Cerebellar nuclear complex (tissue), 1 donor: Measurements from ENCODE around the gene MAGEA9B.
A peak's percentile ranks its signal among the peaks of the same experiment; 100 is the strongest.
"Not testable (repeated sequence)": the region's sequence is repeated elsewhere in the genome, so short reads cannot be mapped to it uniquely, and the experiment has no call there.

ENCODE experiments used
- DNase-seq, 2 experiments: peaks; one replicate each; lab custom pipeline; 2025; lab: John Stamatoyannopoulos, UW

The MAGEA9B gene

DNA sequence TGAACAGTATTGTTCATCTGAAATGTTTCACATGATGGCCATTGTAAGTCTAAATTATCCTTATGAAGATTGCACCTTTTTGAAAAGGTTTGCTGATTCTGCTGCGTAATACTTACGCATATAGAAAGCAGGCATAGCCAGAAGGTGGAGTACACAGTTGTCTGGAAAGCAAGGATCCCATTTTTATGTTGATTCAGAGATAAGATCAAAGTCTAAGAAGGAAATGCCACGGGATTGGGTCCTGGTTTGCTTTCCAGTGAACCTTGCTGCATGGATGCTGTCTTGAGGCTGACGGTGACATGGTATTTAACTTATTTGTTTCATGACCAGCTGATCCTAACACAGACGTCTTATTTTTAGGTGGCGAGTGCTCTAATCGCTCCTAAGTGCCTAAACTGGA, 15.5 kb downstream of the MAGEA9B start:
- DNase-seq = no peak

GRCh38 chrX:149570668-149571067, 16.6 kb downstream of the MAGEA9B start:
- DNase-seq = no peak

DNA sequence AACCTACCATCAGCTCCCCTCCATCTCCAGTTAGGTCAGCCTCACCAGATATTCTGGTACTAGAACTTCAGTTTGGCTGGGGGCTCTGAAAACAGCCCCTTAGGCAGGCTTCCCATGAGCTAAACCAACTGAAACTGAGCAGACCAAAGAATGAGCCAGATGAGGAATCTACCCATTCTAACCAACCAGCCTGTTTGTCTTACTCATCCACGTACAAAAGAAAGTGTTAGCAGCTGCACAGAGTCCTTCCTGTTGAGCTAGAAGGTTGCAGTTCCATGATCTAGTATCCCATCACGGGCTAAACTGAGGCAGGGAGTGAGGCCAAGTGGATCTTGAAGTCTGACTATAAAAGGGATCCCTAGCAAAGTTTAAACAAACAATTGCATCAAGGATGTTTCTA, 17.5 kb downstream of the MAGEA9B start:
- DNase-seq = no peak

GRCh38 chrX:149568701-149569296, 18.5 kb downstream of the MAGEA9B start:
- DNase-seq = no peak

DNA sequence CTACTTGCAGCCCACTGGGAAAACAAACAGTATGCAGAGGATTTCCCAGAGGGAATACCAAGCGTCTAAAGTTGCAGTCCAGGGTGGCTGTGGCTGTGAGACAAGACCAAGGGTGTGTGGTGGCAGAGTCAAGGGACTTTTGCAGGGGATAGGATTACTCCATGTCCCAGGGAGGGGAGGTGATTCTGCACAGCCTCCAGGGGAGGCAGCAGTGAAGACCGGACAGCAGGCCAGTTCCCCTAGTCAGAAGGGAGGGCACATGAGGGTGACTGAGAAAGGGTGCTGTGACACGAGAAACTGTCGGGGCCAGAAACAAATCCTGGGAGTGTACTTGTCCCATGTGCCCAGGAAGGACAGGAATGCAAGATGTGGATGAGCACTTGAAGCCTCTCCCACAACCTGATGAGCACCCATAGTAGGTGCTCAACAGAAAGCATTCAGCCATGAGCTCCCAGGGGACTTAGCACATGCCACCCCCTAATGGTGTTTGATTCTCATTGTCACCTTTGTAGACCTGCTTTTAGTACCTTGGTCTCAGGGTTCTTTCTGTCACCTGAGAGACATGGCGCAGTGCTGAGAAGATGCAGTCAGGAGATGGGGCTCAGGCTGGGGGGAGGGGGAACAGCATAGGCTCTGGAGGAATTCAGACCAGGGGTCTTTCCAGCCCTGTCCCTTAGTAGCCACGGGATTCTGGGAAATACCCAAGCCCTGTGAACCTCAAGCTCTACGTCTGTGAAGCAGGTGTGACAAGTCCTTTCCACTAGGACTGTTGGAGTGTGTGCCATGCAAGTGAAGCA, 19.4 kb downstream of the MAGEA9B start:
- no peak for DNase-seq

- no peak for DNase-seq
Observed at GRCh38 chrX:149563359-149563758, 23.9 kb downstream of the MAGEA9B start.

DNA sequence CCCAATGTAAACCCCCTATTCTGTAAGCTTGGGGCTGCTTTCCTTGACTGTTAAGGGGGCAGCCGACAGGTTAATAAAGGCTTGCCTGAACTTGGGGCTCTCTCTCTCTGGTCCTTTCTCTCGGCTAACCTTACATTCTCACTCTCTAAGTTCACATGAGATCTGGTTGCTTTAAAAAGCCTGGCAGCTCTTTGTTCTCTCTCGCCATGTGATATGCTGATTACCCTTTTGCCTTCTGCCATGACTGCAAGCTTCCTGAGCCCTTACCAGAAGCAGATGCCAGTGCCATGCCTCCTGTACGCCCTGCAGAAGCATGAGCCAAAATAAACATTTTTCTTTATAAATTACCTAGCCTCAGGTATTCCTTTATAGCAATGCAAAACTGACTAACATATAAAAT, 32.0 kb downstream of the MAGEA9B start:
- DNase-seq = not testable (repeated sequence)

DNA sequence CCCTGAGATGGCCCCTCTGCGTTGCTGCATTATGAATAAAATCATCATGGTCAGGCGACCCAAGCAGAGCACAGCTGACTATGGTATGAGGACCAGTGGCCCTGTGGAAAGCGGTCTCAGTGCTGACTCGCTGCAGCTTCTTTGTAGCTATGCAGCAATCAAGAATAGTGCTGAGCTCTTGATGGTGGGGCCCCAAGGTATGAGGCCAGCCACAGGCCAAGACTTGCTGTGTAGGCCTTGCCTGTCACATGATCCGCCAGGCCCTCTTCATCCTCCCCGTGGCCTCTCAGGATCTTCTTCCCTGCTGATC, 35.4 kb downstream of the MAGEA9B start:
- DNase-seq = not testable (repeated sequence)

- not testable (repeated sequence) for DNase-seq
Observed at GRCh38 chrX:149551245-149551938, 35.9 kb downstream of the MAGEA9B start.

- DNase-seq = not testable (repeated sequence)
Observed at GRCh38 chrX:149550454-149550853, 36.8 kb downstream of the MAGEA9B start.

DNA sequence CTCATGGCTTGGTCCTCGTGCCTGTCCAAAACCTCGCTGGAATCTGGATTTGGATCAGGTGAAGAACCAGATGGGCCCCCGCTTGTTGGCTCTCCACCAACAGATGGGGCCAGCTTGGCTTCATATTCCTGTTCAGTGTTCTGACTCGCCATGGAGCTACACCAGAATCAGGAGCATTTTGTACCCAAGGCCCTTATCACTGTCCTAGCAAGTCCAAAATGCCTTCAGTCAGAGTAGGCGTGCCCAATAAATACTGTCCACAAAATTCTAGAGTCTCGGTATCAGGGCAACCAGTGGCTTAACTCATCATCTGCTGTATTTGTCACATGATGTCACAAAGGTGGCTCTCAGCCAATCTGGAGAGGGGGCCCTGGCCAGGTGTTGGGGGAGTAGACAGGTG, 37.6 kb downstream of the MAGEA9B start, which contains the start of gene HSFX3:
Gene HSFX3, minus strand, starts transcription at position 224 of the 400 bp plus-strand sequence. Its CDS starts 72 bp downstream, at position 152.
- not testable (repeated sequence) for DNase-seq

DNA sequence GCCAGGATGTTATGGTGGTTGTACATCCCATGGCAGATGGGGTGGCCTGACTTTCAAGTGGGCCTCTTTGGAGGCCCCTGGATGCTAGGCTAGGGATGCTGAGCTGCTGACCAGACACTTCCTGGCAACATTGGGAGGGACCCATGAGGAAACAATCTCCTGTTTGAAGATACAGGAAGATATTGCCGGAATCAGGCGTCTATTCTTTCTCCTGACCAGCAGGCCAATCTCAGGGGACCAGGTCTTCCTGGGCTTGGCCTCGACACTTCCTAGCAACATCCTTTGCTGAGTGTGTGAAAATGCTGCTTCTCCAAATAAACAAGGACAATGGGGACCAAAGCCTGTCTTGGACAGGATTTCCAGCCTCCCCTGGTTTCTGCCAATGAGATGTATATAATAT, 39.5 kb downstream of the MAGEA9B start:
- DNase-seq = not testable (repeated sequence)

DNA sequence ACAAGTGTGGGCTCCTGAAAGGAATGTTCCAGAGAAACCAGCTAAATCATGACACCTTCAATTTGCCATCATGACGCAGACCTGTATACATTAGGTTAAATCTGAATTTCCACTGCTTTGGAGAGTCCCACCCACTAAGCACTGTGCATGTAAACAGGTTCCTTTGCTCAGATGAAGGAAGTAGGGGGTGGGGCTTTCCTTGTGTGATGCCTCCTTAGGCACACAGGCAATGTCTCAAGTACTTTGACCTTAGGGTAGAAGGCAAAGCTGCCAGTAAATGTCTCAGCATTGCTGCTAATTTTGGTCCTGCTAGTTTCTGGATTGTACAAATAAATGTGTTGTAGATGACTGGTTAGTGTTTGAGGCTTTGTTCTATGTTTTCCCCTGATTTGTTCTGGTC, 40.3 kb downstream of the MAGEA9B start:
- not testable (repeated sequence) for DNase-seq

- DNase-seq = not testable (repeated sequence)
Observed at GRCh38 chrX:149545545-149546543, 41.4 kb downstream of the MAGEA9B start.

DNA sequence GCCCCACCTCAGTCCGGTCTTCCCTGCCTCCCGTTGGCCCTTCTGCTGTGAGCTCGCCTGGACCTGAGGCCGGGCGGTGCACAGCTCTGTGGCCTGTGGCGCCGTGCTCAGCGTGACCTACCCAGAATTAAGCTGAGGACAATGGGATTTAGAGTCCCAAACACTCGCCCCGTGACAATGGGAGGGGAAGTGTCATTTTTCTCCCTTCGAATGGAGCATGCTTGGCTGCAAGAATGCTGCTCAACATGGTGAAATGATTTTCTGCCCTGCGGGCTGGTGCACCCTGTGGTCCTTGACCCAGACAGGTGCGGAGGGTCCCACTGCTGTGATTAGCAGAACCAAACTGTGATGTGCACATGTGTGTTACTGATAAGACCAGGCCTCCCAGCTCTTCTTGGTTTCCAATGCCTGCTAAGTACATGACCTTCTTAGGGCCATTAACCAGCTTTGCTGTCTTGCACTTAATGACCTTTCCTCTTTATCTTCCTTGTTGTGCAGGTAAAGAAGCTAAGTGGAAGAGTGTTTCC, 45.7 kb downstream of the MAGEA9B start:
- no peak for DNase-seq

DNA sequence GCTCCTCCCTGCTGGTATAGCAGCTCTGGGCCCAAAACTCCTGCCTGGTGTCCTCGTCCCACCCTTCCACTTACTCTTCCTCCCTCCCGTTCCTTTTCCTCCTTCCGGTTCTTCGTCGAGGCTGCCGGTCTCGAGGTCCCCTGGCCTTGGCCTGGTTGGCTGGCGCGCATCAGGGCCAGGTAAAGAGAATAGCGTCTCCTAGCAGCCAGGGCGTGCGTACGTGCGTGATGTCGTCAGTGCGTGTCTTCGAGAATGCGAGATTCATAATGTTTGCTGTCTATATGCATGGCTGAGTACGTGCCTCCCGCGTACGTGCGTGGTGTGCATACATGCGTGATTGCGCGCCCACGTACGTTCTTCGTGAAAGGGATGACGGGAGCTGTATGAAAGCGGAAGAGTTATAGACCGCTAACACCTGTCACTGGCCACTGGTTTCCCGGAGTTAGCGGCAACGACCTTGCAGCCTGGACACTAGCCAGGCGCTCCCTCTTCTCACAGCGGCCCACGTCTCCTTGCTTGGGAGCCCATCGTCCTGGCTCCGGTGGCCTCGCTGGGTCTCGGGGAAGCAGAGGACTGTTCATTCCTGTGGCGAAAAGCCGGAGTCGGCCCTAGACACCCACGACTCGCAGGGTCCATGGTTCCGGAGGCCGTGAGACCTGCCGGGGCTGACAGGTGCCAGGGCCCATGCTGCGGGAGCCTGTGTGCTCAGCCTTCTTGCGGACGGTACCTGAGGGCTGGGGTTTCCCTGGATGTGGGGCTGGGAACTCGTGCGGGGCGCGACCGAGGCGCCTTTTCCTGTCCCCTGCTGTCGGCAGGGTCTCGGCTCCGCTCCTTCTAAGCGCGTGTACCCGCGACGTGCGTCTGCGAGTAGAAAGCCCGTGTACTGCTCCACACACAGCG, 46.4 kb downstream of the MAGEA9B start, which contains the start of gene EOLA1:
Gene EOLA1, plus strand, starts transcription at position 392 of the 900 bp plus-strand sequence. CDS start 4,619 bp downstream, outside the sequence.
- DNase-seq = peak; percentile 82

GRCh38 chrX:149540131-149540620, 47.1 kb downstream of the MAGEA9B start:
- no peak for DNase-seq

- DNase-seq = peak in 1 of 2 experiments; percentile 16
Observed at GRCh38 chrX:149539283-149540130, 47.8 kb downstream of the MAGEA9B start.

DNA sequence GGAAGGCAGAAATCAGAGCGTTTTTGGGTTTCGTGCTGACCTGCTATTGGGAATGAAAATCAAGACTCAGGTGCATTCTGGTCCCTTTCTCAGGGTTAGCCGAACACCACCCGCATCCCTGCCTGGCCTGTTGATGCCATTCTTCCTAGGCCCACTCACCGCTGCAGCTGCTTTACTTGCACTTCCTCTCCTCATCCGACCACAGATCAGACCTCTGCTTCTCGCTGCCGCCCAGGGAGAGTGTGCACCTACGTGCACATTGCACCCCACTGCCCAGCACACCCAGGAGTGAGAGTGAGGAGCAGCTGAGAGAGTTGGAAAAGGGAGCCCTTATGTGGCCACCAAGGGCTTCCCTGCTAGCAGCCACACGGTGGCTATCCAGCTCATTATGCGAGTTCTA, 49.8 kb downstream of the MAGEA9B start:
- not testable (repeated sequence) for DNase-seq
